D341Med (cell line): ENCODE measurements around the gene GC.
"Not testable (repeated sequence)": the region's sequence is repeated elsewhere in the genome, so short reads cannot be mapped to it uniquely, and the experiment has no call there.

Source experiments
- DNase-seq: peaks from one replicate; pipeline ENCODE4 v3.0.0; 2012; ENCODE audit warnings: low spot score

GC gene

GRCh38 chr4:71783972-71784371, at the start of gene GC:
TSS of gene GC (minus strand) at chr4:71784079. CDS start at chr4:71784018, 61 bp downstream.
- no peak for DNase-seq

- DNase-seq = no peak
Measured at GRCh38 chr4:71833232-71833900, 49.5 kb upstream of the GC start.

- DNase-seq = no peak
Measured at GRCh38 chr4:71832049-71832448, 48.2 kb upstream of the GC start.

GRCh38 chr4:71830497-71831190, 46.8 kb upstream of the GC start:
- no peak for DNase-seq

GRCh38 chr4:71828470-71828869, 44.6 kb upstream of the GC start:
- DNase-seq = no peak

- DNase-seq = no peak
Measured at GRCh38 chr4:71827826-71828225, 43.9 kb upstream of the GC start.

GRCh38 chr4:71816676-71817303, 32.9 kb upstream of the GC start:
- DNase-seq = no peak

- no peak for DNase-seq
Measured at GRCh38 chr4:71814433-71814832, 30.6 kb upstream of the GC start.

GRCh38 chr4:71809805-71810204, 25.9 kb upstream of the GC start:
- not testable (repeated sequence) for DNase-seq

GRCh38 chr4:71807469-71807868, 23.6 kb upstream of the GC start:
- DNase-seq = no peak

GRCh38 chr4:71805230-71805629, 21.4 kb upstream of the GC start:
- DNase-seq = not testable (repeated sequence)

GRCh38 chr4:71804017-71804697, 20.3 kb upstream of the GC start:
- not testable (repeated sequence) for DNase-seq

GRCh38 chr4:71785959-71786358, 2.1 kb upstream of the GC start:
- DNase-seq = no peak

GRCh38 chr4:71784569-71785197, 804 bp upstream of the GC start:
- DNase-seq = no peak

- no peak for DNase-seq
Measured at GRCh38 chr4:71777891-71778290, 6.0 kb downstream of the GC start.

GRCh38 chr4:71775449-71775848, 8.4 kb downstream of the GC start:
- no peak for DNase-seq

- DNase-seq = no peak
Measured at GRCh38 chr4:71774136-71774535, 9.7 kb downstream of the GC start.

- DNase-seq = no peak
Measured at GRCh38 chr4:71773004-71773403, 10.9 kb downstream of the GC start.

GRCh38 chr4:71772592-71772991, 11.3 kb downstream of the GC start:
- no peak for DNase-seq

- no peak for DNase-seq
Measured at GRCh38 chr4:71771613-71772012, 12.3 kb downstream of the GC start.

- DNase-seq = no peak
Measured at GRCh38 chr4:71769434-71769833, 14.4 kb downstream of the GC start.

GRCh38 chr4:71768123-71768522, 15.8 kb downstream of the GC start:
- no peak for DNase-seq
